GM18867 (cell line): ENCODE data around the gene XAF1.
"Not testable (repeated sequence)": the region's sequence is repeated elsewhere in the genome, so short reads cannot be mapped to it uniquely, and the experiment has no call there.

Experiments used
- ATAC-seq: cut with Tn5 transposase; IDR thresholded peaks from one replicate; pipeline ENCODE4 v1.9.1; 2021; ENCODE audit warnings: mild to moderate bottlenecking, moderate library complexity; ENCODE audit not compliant: unreplicated experiment

XAF1 gene, protein sequence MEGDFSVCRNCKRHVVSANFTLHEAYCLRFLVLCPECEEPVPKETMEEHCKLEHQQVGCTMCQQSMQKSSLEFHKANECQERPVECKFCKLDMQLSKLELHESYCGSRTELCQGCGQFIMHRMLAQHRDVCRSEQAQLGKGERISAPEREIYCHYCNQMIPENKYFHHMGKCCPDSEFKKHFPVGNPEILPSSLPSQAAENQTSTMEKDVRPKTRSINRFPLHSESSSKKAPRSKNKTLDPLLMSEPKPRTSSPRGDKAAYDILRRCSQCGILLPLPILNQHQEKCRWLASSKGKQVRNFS

GRCh38 chr17:6755731-6756184, at the start of gene XAF1:
Gene XAF1, plus strand, starts transcription at chr17:6756046. Its CDS starts 33 bp downstream, at chr17:6756079.
- ATAC-seq = no peak

DNA sequence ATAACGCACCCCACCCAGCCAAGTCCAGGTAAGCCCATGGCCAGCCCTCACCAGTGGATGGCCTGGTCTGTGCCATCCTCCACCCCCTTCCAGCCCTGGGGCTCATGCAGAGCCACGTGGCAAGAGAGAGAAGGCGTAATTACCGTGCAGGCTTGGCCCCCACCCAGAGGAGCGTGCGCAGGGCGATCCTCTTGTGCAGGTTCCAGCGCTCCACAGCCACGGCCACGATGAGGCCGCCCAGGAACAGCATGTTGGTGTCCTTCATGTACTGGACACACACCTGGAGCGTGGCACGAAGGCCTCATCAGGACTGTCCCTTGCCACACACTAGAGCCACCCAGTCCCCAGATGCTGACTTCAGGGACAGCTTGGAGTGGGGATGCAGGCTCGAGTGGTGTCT, 49.3 kb upstream of the XAF1 start:
- no peak for ATAC-seq

- ATAC-seq = no peak
Observed at GRCh38 chr17:6706996-6707395, 48.9 kb upstream of the XAF1 start.

DNA sequence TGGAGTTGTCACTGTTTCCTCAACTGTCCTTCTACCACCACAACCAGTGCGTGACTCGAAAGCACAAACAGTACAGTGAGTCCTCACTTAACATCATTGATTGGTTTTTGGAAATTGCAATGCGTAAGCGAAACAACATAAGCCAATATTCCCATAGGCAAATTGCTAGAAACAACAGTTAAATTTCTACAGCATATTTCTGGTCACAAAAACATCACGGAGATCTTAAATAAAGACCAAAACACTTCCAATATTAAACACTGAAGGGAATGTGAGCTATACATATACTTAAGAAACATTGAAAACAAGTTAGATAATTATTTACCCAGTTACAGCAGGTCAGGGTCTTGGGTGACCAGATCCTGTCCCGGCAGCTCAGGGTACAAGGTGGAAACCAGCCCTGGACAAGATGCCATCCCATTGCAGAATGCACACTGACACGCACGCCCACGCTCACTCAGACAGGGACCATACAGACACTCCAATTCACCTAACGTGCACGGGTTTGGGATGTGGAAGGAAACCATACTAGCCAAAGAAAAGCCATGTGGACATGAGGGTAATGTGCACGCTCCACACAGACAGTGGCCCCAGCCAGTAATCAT, 47.4 kb upstream of the XAF1 start:
- no peak for ATAC-seq

DNA sequence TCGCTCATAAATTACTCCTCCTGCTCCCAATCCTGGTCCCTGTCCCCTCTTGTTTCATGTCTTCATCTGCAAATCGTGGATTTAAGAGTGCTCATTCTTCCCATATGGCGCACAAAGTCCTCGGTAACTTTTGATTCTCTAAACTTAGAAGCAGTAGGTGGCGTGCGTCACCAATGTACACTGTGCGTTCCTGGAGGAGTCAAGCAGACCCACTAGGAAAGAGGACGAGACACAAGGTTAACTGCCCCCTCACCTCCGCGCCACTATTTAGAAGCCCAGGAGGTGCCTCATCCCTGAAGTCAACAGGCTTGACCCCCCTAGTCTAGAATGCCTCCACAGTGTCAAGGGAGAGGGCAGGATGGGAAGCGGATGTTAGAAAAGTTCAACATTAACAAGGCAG, 45.5 kb upstream of the XAF1 start:
- no peak for ATAC-seq

GRCh38 chr17:6711081-6711674, 44.7 kb upstream of the XAF1 start:
- ATAC-seq = no peak

GRCh38 chr17:6711681-6712057, 44.2 kb upstream of the XAF1 start:
- ATAC-seq = no peak

GRCh38 chr17:6712058-6712853, 43.6 kb upstream of the XAF1 start:
- no peak for ATAC-seq

- ATAC-seq = no peak
Observed at GRCh38 chr17:6712854-6713129, 43.1 kb upstream of the XAF1 start.

DNA sequence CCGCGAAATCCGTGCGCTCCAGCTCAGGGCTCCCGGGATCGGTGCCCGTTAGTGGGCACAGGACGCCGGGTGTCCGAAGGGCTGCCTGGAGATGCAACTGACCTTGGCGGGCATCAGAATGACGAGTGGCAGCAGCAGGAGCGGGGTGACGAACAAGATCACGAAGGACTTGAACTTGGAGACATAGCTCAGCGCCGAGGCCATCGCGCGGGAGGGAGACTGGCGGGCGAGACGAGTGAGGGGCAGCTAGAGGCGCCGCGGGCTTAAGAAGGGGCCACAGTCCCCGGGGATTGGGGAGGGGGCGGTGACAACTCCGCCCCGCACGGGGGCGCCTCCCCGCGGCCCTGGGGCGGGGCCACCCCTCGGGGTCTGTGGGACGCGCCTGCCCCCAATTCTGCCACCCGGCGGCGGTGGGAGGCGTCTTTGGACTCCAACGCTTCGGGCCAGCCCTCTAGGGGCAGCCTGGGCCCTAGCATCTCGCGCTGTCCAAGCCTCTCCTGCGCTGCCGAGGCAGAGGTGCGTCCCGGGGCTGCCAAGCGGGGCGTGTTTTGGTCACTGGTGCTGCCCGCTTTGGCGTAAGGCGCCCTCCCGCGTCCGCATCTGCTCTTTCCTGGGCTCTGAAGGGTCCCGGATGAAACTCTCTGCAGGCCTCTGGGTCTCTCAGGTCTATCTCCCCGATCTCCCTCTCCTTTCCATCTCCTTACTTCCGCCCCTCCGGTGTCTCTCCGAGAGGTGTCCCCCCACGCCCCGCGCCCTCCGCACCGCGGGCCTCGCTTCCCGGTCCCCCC, 42.5 kb upstream of the XAF1 start, which contains the start of gene SLC13A5:
SLC13A5 (minus strand) TSS at position 240 of the 788 bp plus-strand sequence; CDS start at position 204, 36 bp downstream.
- ATAC-seq = no peak

- no peak for ATAC-seq
Observed at GRCh38 chr17:6713918-6714271, 42.0 kb upstream of the XAF1 start.

GRCh38 chr17:6714315-6714874, 41.5 kb upstream of the XAF1 start:
- no peak for ATAC-seq

DNA sequence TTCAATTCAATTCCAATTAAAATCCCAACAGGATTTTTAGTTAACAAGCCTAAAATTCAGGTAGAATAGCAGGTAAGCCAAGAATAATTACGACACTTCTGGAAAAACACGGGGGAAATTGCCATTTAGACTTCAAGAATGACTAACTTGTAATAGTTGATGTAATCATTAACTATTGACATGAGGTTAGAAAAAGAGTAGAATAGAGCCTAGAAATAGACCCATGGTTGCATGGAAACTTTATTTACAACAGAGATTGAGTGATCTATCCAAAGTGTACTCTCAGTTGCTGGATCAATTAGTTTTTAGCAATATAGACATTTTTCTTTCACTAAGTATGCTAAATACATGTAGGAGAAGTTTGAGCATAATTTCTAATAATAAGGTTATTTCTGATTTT, 39.1 kb upstream of the XAF1 start:
- ATAC-seq = no peak

DNA sequence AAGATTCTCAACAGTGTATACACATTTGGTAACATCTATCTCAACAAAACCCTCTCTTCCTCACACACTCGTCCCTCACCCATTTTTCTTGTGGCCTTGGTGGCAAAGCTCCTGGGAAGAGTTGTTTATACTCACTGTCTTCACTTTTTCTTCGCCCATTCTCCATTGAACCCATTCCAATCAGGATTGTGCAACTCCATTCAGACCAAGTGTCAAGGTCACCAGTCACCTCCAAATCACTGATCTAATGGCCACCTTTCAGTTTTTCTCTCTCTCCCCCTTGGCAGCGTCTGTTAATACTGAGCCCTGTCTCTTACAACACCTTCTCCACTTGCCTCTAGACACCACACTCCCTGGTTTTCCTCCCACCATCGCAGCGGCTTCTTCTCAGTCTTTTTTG, 34.1 kb upstream of the XAF1 start:
- no peak for ATAC-seq

DNA sequence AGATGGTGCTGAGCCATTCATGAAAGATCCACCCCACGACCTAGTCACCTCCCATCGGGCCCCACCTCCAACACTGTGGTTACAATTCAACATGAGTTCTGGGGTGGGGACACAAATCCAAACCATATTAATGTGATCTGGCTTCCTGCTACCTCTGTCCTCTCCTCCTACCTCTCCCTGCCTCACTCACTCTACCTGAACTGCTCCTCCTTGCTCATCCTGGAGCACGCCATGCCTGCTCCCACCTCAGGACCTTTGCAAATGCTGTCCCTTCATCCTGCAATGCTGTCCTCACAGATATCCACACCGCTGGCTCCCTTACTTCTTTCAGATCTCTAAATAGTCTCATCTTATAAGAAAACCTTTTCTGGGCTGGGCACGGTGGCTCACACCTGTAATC, 31.8 kb upstream of the XAF1 start:
- ATAC-seq = no peak

DNA sequence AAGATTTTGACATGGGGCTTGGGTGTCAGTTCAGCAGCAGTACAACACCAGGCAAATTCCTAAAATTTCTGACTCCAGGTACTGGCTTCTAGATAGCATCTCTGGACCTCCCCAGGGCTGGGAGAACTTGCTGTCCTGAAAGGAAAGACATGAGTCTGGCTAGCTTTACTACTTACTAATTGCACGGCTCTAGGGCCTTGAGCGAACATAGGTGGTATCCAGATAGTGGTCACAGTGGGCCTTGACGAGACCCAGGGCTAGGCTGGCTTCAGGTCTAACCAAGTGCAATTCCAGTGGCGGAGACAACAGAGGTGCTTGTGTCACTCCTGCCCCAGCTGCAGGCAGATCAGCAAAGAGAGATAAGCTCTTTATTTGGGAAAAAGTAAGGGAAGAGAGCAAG, 26.3 kb upstream of the XAF1 start:
- ATAC-seq = no peak

DNA sequence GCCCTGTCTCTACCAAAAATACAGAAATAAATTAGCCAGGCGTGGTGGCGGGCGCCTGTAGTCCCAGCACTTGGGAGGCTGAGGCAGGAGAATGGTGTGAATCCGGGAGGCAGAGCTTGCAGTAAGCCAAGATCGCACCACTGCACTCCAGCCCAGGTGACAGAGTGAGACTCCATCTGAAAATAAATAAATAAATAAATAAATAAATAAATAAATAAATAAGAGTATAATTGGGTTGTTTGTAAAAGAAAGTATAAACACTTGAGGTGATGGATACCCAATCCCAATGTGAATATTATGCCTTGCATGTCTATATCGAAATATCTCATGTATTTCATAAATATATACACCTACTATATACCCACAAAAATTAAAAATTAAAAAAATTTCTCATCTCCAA, 9.2 kb upstream of the XAF1 start:
- ATAC-seq = not testable (repeated sequence)

DNA sequence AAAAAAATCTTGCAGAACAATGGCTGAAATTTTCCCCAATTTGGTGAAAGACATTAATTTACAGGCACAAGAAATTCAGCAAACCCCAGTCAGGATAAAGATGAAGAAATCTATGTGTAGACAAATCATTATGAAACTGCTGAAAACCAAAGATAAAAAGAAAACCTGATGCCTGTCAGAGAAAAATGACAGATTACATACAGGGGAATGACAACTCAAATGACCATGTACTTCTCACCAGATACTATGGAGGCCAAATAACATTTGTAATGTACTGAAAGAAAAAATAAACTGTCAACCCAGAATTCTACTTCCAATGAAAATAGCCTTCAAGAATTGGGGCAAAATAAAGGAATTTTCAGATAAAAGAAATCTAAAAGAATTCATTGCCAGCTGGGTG, 7.2 kb upstream of the XAF1 start:
- ATAC-seq = no peak

DNA sequence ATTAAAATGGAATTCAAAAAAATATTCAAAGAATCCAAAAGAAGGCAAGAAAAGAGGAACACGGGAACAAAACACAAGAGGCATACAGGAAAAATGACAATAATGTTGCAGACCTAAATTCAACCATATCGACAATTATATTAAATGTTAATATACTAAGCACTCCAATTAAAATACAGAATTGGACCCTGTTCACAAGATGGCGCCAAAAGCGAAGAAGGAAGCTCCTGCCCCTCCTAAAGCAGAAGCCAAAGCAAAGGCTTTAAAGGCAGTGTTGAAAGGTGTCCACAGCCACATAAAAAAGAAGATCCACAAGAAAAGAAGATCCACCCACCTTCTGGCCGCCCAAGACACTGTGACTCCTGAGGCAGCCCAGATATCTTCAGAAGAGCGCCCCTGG, 6.3 kb upstream of the XAF1 start:
- no peak for ATAC-seq

DNA sequence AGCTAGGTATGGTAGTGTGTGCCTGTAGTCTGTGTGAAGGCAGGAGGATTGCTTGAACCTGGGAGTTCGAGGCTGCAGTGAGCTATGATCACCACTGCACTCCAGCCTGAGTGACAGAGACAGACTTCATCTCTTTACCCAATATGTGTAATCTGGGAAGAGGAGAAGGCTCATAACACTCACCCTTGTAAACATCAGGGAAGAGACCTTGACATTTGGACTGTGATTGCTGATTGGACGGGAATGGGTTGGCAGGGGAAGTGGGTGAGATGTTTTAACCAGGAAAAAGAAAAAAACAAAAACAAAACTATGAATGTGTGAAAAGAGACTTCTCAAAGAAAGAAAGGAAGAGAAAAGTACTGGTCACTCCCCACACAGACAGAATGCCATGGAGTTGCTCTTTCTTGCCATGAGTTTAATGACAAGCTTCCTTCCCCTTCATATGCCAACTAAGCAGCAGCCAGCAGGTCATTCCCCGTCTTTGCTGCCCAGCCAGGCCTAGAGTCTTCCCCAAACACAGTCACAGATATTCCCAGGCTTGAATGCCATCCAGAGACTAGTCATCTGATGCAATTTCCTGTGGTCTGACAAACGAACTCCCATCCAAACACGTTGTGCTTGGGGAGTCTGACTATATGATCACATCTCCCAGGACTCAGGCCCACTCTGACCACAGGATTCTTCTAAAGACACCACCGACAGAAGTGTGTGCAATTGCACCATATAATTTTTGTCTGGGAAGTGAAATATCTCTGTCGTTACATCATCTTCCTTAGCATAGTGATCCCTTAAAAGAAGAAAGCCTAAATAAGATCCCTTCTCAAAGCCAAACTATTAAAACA, 3.6 kb upstream of the XAF1 start:
- no peak for ATAC-seq
